SK-N-SH treated with all-trans-retinoic acid at 6 μM for 48 hours (cell line): ENCODE measurements around the gene AAMP.
"Not testable (repeated sequence)": the region's sequence is repeated elsewhere in the genome, so short reads cannot be mapped to it uniquely, and the experiment has no call there.

ENCODE experiments used
- ATAC-seq: fragments of 200-7000 bp; cut with Tn5 transposase; 3 replicates; pipeline ENCODE4 v1.9.1; 2020; ENCODE audit warnings: mild to moderate bottlenecking, moderate library complexity
- ARNTL ChIP-seq: fragments of 450-650 bp; formaldehyde crosslinking; IDR thresholded peaks from 2 replicates; pipeline ENCODE4 v1.5.0; 2020; ENCODE audit warnings: low read depth, mild to moderate bottlenecking, moderate library complexity, borderline replicate concordance
- BACH2 ChIP-seq: fragments of 250-450 bp; sonication (Bioruptor Pico); IDR thresholded peaks from 2 replicates; pipeline ENCODE4 v1.9.0; 2021; ENCODE audit warnings: mild to moderate bottlenecking, borderline replicate concordance
- CSDC2 ChIP-seq: fragments of 250-450 bp; sonication (Bioruptor Pico); IDR thresholded peaks from 2 replicates; pipeline ENCODE4 v1.5.0; 2020; ENCODE audit warnings: mild to moderate bottlenecking, moderate library complexity
- GLIS3 ChIP-seq: fragments of 250-450 bp; sonication (Bioruptor Pico); IDR thresholded peaks from 2 replicates; pipeline ENCODE4 v1.5.0; 2020; ENCODE audit warnings: mild to moderate bottlenecking, moderate library complexity
- ISL1 ChIP-seq: fragments of 250-450 bp; sonication (Bioruptor Pico); IDR thresholded peaks from 2 replicates; pipeline ENCODE4 v2.1.2; 2022; ENCODE audit warnings: mild to moderate bottlenecking, moderate library complexity
- OSR1 ChIP-seq: fragments of 250-450 bp; sonication (Bioruptor Pico); IDR thresholded peaks from 2 replicates; pipeline ENCODE4 v1.8.0; 2022; ENCODE audit warnings: moderate library complexity, mild to moderate bottlenecking, inconsistent platforms
- RARB ChIP-seq: fragments of 250-450 bp; sonication (Bioruptor Pico); IDR thresholded peaks from 2 replicates; pipeline ENCODE4 v1.8.0; 2021; ENCODE audit warnings: mild to moderate bottlenecking, moderate library complexity
- SNAI2 ChIP-seq: fragments of 250-450 bp; sonication (Bioruptor Pico); IDR thresholded peaks from 2 replicates; pipeline ENCODE4 v1.5.0; 2020; ENCODE audit warnings: mild to moderate bottlenecking, moderate library complexity
- TCF4 ChIP-seq: fragments of 250-450 bp; sonication (Bioruptor Pico); IDR thresholded peaks from 2 replicates; pipeline ENCODE4 v1.8.0; 2021; ENCODE audit warnings: mild to moderate bottlenecking, moderate library complexity, borderline replicate concordance
- TOX ChIP-seq: fragments of 250-450 bp; sonication (Bioruptor Pico); IDR thresholded peaks from 2 replicates; pipeline ENCODE4 v1.8.0; 2021; ENCODE audit warnings: mild to moderate bottlenecking, moderate library complexity, borderline replicate concordance
- ZC3H10 ChIP-seq: fragments of 250-450 bp; sonication (Bioruptor Pico); IDR thresholded peaks from 2 replicates; pipeline ENCODE4 v1.5.1; 2021; ENCODE audit warnings: mild to moderate bottlenecking, moderate library complexity
- ZFP3 ChIP-seq: fragments of 250-450 bp; sonication (Bioruptor Pico); IDR thresholded peaks from 2 replicates; pipeline ENCODE4 v1.5.0; 2020; ENCODE audit warnings: mild to moderate bottlenecking, moderate library complexity
- ZNF70 ChIP-seq: fragments of 450-650 bp; formaldehyde crosslinking; IDR thresholded peaks from 2 replicates; pipeline ENCODE4 v1.5.0; 2020; ENCODE audit warnings: mild to moderate bottlenecking, moderate library complexity
- ZNF8 ChIP-seq: fragments of 450-650 bp; formaldehyde crosslinking; IDR thresholded peaks from 2 replicates; pipeline ENCODE4 v1.5.0; 2020; ENCODE audit warnings: mild to moderate bottlenecking, moderate library complexity
- TF ChIP-seq, protein P1 (sequence below): fragments of 250-450 bp; sonication (Bioruptor Pico); IDR thresholded peaks from 2 replicates; pipeline ENCODE4 v1.5.0; 2020; ENCODE audit warnings: mild to moderate bottlenecking, moderate library complexity
- TF ChIP-seq, protein P2 (sequence below): fragments of 250-450 bp; sonication (Bioruptor Pico); IDR thresholded peaks from 2 replicates; pipeline ENCODE4 v1.8.0; 2021; ENCODE audit warnings: low read depth, mild to moderate bottlenecking, moderate library complexity, borderline replicate concordance
- TF ChIP-seq, protein P3 (sequence below): fragments of 250-450 bp; sonication (Bioruptor Pico); IDR thresholded peaks from 2 replicates; pipeline ENCODE4 v1.8.0; 2020; ENCODE audit warnings: mild to moderate bottlenecking, moderate library complexity, borderline replicate concordance
- TF ChIP-seq, protein P4 (sequence below): fragments of 250-450 bp; sonication (Bioruptor Pico); IDR thresholded peaks from 2 replicates; pipeline ENCODE4 v1.5.1; 2021; ENCODE audit warnings: mild to moderate bottlenecking, moderate library complexity

Gene AAMP

GRCh38 chr2:218275371-218276072, 5.6 kb upstream of the AAMP start:
- TF ChIP-seq ZNF70 (CRISPR knock-in tag) (no peak), TOX (CRISPR knock-in tag) (no peak), CSDC2 (CRISPR knock-in tag) (no peak), GLIS3 (CRISPR knock-in tag) (no peak), RARB (CRISPR knock-in tag) (no peak), ZNF8 (CRISPR knock-in tag) (no peak)
- TF ChIP-seq, protein P1, sequence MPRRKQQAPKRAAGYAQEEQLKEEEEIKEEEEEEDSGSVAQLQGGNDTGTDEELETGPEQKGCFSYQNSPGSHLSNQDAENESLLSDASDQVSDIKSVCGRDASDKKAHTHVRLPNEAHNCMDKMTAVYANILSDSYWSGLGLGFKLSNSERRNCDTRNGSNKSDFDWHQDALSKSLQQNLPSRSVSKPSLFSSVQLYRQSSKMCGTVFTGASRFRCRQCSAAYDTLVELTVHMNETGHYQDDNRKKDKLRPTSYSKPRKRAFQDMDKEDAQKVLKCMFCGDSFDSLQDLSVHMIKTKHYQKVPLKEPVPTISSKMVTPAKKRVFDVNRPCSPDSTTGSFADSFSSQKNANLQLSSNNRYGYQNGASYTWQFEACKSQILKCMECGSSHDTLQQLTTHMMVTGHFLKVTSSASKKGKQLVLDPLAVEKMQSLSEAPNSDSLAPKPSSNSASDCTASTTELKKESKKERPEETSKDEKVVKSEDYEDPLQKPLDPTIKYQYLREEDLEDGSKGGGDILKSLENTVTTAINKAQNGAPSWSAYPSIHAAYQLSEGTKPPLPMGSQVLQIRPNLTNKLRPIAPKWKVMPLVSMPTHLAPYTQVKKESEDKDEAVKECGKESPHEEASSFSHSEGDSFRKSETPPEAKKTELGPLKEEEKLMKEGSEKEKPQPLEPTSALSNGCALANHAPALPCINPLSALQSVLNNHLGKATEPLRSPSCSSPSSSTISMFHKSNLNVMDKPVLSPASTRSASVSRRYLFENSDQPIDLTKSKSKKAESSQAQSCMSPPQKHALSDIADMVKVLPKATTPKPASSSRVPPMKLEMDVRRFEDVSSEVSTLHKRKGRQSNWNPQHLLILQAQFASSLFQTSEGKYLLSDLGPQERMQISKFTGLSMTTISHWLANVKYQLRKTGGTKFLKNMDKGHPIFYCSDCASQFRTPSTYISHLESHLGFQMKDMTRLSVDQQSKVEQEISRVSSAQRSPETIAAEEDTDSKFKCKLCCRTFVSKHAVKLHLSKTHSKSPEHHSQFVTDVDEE (CRISPR knock-in tag) = no peak
- TF ChIP-seq, protein P2, sequence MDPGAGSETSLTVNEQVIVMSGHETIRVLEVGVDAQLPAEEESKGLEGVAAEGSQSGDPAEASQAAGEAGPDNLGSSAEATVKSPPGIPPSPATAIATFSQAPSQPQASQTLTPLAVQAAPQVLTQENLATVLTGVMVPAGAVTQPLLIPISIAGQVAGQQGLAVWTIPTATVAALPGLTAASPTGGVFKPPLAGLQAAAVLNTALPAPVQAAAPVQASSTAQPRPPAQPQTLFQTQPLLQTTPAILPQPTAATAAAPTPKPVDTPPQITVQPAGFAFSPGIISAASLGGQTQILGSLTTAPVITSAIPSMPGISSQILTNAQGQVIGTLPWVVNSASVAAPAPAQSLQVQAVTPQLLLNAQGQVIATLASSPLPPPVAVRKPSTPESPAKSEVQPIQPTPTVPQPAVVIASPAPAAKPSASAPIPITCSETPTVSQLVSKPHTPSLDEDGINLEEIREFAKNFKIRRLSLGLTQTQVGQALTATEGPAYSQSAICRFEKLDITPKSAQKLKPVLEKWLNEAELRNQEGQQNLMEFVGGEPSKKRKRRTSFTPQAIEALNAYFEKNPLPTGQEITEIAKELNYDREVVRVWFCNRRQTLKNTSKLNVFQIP (CRISPR knock-in tag) = no peak
- TF ChIP-seq, protein P3, sequence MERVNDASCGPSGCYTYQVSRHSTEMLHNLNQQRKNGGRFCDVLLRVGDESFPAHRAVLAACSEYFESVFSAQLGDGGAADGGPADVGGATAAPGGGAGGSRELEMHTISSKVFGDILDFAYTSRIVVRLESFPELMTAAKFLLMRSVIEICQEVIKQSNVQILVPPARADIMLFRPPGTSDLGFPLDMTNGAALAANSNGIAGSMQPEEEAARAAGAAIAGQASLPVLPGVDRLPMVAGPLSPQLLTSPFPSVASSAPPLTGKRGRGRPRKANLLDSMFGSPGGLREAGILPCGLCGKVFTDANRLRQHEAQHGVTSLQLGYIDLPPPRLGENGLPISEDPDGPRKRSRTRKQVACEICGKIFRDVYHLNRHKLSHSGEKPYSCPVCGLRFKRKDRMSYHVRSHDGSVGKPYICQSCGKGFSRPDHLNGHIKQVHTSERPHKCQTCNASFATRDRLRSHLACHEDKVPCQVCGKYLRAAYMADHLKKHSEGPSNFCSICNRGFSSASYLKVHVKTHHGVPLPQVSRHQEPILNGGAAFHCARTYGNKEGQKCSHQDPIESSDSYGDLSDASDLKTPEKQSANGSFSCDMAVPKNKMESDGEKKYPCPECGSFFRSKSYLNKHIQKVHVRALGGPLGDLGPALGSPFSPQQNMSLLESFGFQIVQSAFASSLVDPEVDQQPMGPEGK (CRISPR knock-in tag) = no peak
- ATAC-seq = no peak

- no peak for ATAC-seq
- TF ChIP-seq RARB (CRISPR knock-in tag) (no peak), ARNTL (CRISPR knock-in tag) (no peak)
Measured at GRCh38 chr2:218274586-218274985, 4.6 kb upstream of the AAMP start.

- TF ChIP-seq ISL1 (CRISPR knock-in tag) (no peak), TOX (CRISPR knock-in tag) (no peak), ZC3H10 (CRISPR knock-in tag) (no peak), TCF4 (CRISPR knock-in tag) (no peak), CSDC2 (CRISPR knock-in tag) (no peak), OSR1 (CRISPR knock-in tag) (no peak), SNAI2 (no peak), ZFP3 (CRISPR knock-in tag) (no peak), BACH2 (CRISPR knock-in tag) (no peak), ZNF70 (CRISPR knock-in tag) (no peak)
- TF ChIP-seq, protein P3 (CRISPR knock-in tag) = no peak
- TF ChIP-seq, protein P2 (CRISPR knock-in tag) = no peak
- TF ChIP-seq, protein P4, sequence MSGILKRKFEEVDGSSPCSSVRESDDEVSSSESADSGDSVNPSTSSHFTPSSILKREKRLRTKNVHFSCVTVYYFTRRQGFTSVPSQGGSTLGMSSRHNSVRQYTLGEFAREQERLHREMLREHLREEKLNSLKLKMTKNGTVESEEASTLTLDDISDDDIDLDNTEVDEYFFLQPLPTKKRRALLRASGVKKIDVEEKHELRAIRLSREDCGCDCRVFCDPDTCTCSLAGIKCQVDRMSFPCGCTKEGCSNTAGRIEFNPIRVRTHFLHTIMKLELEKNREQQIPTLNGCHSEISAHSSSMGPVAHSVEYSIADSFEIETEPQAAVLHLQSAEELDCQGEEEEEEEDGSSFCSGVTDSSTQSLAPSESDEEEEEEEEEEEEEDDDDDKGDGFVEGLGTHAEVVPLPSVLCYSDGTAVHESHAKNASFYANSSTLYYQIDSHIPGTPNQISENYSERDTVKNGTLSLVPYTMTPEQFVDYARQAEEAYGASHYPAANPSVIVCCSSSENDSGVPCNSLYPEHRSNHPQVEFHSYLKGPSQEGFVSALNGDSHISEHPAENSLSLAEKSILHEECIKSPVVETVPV (CRISPR knock-in tag) = no peak
- TF ChIP-seq, all 23 proteins: peak for 0
Measured at GRCh38 chr2:218273908-218274249, 3.9 kb upstream of the AAMP start.

DNA sequence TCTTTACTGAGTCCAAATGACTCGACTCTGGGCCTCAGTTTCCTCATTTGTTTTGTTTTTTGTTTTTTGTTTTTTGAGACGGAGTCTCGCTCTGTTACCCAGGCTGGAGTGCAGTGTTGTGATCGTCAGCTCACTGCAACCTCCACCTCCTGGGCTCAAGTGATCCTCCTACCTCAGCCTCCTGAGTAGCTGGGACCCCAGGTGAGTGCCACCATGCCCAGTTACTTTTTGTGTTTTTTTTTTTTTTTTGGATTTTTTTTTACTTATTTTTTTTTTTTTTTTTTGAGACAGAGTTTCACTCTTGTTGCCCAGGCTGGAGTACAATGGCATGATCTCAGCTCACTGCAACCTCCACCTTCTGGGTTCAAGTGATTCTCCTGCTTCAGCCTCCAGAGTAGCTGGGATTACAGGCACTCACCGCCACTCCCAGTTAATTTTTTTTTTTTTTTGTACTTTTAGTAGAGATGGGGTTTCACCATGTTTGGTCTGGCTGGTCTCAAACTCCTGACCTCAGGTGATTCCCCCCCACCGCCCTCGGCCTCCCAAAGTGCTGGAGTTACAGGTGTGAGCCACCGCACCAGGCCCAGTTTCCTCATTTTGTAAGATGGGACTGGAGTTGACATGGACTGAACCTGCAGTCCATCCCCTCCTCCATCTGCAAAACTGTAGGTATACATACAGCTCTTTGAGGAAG, 3.4 kb upstream of the AAMP start:
- ATAC-seq = not testable (repeated sequence)

More at GRCh38 chr2:218273908-218274249, 3.9 kb upstream of the AAMP start:
- no peak for ATAC-seq
